Transverse colon (tissue), 4 donors: ENCODE results near the gene ENPP6. TPM values are rescaled to one million over a fixed set of nuclear protein-coding genes. Genes with fewer than 3 reads are reported as not detected.

Experiments
- DNase-seq: peaks from one replicate; pipeline ENCODE4 v3.0.0-alpha.2; 2019
- H3K27ac ChIP-seq, 4 donors: fragments of 200-600 bp; sonication (generic); 2 replicates each; pipeline ENCODE4 v1.5.1; 2016 to 2018; ENCODE audit warnings: inconsistent platforms in 4 of 4
- H3K27me3 ChIP-seq: fragments of 200-600 bp; sonication (generic); 2 replicates; pipeline ENCODE4 v1.5.1; 2017; ENCODE audit warnings: inconsistent platforms
- H3K36me3 ChIP-seq, 4 donors: fragments of 200-600 bp; sonication (generic); 2 replicates each; pipeline ENCODE4 v1.5.1; 2017 to 2019; ENCODE audit warnings: inconsistent platforms in 4 of 4
- H3K4me1 ChIP-seq, 4 donors: fragments of 200-600 bp; sonication (generic); 2 replicates each; pipeline ENCODE4 v1.5.1; 2017 to 2020; ENCODE audit warnings: inconsistent platforms in 4 of 4
- H3K4me3 ChIP-seq, 4 donors: fragments of 200-600 bp; sonication (generic); 1 replicate in 1 of 4; 2 replicates in 3 of 4; pipeline versions ENCODE4 v1.5.1 to v1.6.1; 2017 to 2019; ENCODE audit warnings: inconsistent platforms in 4 of 4
- H3K9me3 ChIP-seq, 2 donors: fragments of 200-600 bp; sonication (generic); 2 replicates each; pipeline ENCODE4 v1.5.1; 2017 to 2019; ENCODE audit warnings: inconsistent platforms in 2 of 2
- EP300 ChIP-seq: sonication (generic); formaldehyde crosslinking; IDR thresholded peaks from one replicate; pipeline ENCODE4 v1.6.1; 2017; ENCODE audit warnings: antibody characterized with exemption, low read depth
- POLR2A ChIP-seq: fragments of 450-650 bp; IDR thresholded peaks from one replicate; pipeline ENCODE4 v1.6.1; 2016; ENCODE audit warnings: antibody characterized with exemption, mild to moderate bottlenecking, moderate library complexity
- POLR2AphosphoS5 ChIP-seq, 3 donors: sonication (generic); formaldehyde crosslinking; IDR thresholded peaks; one replicate each; pipeline ENCODE4 v1.6.1; 2016; ENCODE audit warnings: antibody characterized with exemption in 3 of 3
- WGBS, 2 donors: methylation state at CpG; one replicate each; pipeline ENCODE4 v1.1.5; 2018; ENCODE audit warnings: low coverage in 1 of 2; 5-methylcytosine and 5-hydroxymethylcytosine counted together
- in situ Hi-C, 4 donors: fragments of 200-750 bp; cut with MboI; loops; one replicate each; pipeline versions ENCODE4 v1.15.0 to v1.15.1; 2017; ENCODE audit warnings: low sequenced_read_pairs in 3 of 4, low pct_ligation_motif_present in 1 of 4, low pct_unique_long_range_greater_than_20kb in 1 of 4
- intact Hi-C: fragments of 100-400 bp; cut with DNase I; formaldehyde crosslinking; loops from one replicate; pipeline ENCODE4 v1.15.1; 2023; ENCODE audit warnings: low total_unique reads
- total RNA-seq, 4 donors: library from RNA; depleted of rRNA; stranded (reverse); fragments of >200 nt; gene quantifications; one replicate each; pipeline ENCODE4 v1.1.0, GENCODE V29; 2016
- TF ChIP-seq, protein P1 (sequence below), 5 experiments: fragments of 200-600 bp in 3 of 5; fragments of 450-650 bp in 2 of 5; sonication (generic) in 3 of 5; IDR thresholded peaks; 1 replicate in 2 of 5; 2 replicates in 3 of 5; pipeline ENCODE4 v1.5.1; 2016 to 2017; ENCODE audit warnings: antibody characterized with exemption in 5 of 5, inconsistent platforms in 3 of 5, mild to moderate bottlenecking in 2 of 5, moderate library complexity in 1 of 5

ENPP6 gene
- total RNA-seq, 4 donors from 2014 or later: 0.14 to 0.64 TPM; not detected in 2

DNA sequence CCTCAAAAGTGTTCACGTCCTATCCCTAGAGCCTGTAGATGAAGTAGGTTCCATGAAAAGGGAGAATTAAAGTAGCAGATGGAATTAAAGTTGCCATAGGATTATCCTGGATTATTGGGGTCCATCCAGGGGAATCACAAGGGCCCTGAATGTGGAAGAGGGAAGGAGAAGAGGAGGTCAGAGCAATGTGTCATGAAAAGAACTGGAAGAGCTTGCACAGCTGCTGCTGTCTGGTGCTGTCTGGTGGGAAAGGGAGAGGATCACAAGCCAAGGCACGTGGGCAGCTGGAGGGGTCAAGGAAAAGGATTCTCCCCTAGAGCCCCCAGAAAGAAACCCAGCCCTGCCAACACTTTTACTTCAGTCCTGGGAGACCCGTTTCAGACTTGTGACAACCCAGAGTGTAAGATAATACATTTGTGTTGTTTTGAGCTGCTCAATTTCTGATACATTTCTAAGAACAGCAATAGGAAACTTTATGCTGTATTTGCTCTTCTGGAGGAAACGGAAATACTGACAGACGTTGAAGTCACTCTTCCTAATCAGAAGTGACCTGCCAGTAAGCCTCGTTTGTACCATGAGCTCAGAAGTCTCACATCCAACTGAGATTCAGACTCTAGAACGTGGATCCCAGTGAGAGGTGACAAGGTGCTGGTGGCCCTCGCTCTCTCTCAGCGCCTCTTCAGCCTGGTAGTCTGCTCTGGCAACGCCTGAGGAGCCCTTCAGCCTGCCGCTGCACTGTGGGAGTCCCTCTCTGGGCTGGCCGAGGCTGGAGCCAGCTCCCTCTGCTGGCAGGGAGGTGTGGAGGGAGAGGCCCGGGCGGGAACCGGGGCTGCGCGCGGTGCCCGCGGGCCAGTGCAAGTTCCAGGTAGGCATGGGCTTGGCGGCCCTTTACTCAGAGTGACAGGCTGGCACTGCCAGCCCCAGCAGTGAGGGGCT is 34.7 kb upstream of the ENPP6 start:
- intact Hi-C loops (loop anchor here (10.0 kb wide), 1 partner anchor 842 kb away; no protein-coding TSS in a partner anchor), in situ Hi-C loops (loop anchor here in 2 of 4 donors (25.0 kb wide), 2 partner anchors 285 to 385 kb away; partner anchors contain the start of genes CASP3 (in 1 of the 2) and PRIMPOL (in 1 of the 2))
- Histone ChIP-seq H3K27ac (no peak overlapping the region), H3K27me3 (no peaks in the 10 kb centered on the region), H3K4me1 (no peaks in the 10 kb centered on the region), H3K36me3 (no peaks in the 10 kb centered on the region), H3K4me3 (no peak overlapping the region), H3K9me3 (no peaks in the 10 kb centered on the region)
- 67 to 85% methylated on average over 3 to 21 of the region's 21 CpGs for WGBS, 2 donors
- TF ChIP-seq POLR2A (no peak), POLR2AphosphoS5 (IDR thresholded peaks at IDR 0.05) (no peak), EP300 (no peak)
- TF ChIP-seq, protein P1, sequence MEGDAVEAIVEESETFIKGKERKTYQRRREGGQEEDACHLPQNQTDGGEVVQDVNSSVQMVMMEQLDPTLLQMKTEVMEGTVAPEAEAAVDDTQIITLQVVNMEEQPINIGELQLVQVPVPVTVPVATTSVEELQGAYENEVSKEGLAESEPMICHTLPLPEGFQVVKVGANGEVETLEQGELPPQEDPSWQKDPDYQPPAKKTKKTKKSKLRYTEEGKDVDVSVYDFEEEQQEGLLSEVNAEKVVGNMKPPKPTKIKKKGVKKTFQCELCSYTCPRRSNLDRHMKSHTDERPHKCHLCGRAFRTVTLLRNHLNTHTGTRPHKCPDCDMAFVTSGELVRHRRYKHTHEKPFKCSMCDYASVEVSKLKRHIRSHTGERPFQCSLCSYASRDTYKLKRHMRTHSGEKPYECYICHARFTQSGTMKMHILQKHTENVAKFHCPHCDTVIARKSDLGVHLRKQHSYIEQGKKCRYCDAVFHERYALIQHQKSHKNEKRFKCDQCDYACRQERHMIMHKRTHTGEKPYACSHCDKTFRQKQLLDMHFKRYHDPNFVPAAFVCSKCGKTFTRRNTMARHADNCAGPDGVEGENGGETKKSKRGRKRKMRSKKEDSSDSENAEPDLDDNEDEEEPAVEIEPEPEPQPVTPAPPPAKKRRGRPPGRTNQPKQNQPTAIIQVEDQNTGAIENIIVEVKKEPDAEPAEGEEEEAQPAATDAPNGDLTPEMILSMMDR (IDR thresholded peaks at IDR 0.05): no peak
- DNase-seq: no peak

DNA sequence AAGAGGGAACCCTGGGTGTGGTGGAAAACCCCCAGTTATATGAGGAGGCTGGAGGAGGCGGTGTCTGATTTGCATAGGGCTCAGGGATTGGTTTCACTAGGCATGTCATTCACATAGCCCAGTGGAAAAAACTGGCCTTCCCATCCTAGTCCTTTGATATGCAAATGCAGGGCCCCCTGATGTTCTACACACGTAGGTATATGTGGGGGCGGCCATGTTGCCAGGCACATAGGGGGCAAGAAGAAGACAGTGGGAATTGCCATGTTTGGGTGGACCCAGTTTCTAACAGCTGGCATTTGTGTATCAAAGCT is 34.0 kb upstream of the ENPP6 start:
- Histone ChIP-seq H3K27me3 (no peaks in the 10 kb centered on the region), H3K36me3 (no peaks in the 10 kb centered on the region), H3K27ac (no peak overlapping the region), H3K4me1 (no peaks in the 10 kb centered on the region), H3K4me3 (no peak overlapping the region), H3K9me3 (no peaks in the 10 kb centered on the region)
- TF ChIP-seq POLR2A (no peak), POLR2AphosphoS5 (IDR thresholded peaks at IDR 0.05) (no peak), EP300 (no peak)
- TF ChIP-seq, protein P1 (IDR thresholded peaks at IDR 0.05): no peak
- in situ Hi-C loops: loop anchor here in 2 of 4 donors (25.0 kb wide), 2 partner anchors 286 to 386 kb away; partner anchors contain the start of genes CASP3 (in 1 of the 2) and PRIMPOL (in 1 of the 2)
- 83% methylated on average over 3 of the region's 3 CpGs; no CpG with 5 or more reads in 1 of the 2 donors for WGBS, 2 donors
- DNase-seq: no peak
- intact Hi-C loops: loop anchor here (10.0 kb wide), 1 partner anchor 843 kb away; no protein-coding TSS in a partner anchor

DNA sequence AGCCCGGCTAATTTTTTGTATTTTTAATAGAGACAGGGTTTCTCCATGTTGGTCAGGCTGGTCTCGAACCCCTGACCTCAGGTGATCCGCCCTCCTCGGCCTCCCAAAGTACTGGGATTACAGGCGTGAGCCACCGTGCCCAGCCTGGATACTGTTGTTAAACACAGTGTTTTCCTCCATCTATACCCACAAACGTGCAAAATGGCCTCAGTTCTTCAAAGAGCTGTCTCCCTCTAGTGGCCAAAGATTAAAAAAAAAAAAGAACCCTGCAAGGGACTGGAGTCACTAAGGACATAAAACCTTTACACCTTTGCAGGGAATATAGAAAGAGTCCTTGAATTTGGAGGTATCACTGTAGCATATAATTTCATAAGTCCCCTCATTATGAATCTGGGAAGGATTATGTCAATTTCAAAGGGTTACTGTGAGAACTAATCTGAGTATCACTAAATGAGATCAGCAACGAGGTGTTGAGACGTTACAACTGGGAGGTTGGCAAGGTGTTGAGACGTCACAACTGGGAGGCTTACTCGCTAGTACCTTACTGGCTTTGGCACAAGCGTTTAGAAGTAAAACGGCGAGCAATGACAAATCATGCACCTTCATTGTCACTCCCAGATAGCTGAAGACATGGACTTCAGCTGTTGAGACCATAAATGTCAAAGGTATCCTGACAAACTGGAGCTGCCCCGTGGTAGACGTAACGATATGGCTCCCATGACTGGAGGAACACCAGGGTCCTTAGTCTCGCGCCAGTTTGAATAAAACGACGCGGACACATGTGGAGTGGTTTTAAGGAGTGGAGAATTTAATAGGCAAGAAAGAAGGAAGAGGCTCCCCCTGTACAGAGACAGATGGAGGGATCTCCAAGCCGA is 33.4 kb upstream of the ENPP6 start:
- WGBS, 2 donors: 71 to 72% methylated on average over 10 to 23 of the region's 23 CpGs
- H3K27me3 ChIP-seq: no peaks in the 10 kb centered on the region
- no peaks in the 10 kb centered on the region for H3K4me1 ChIP-seq
- no peak overlapping the region for H3K27ac ChIP-seq
- no peaks in the 10 kb centered on the region for H3K9me3 ChIP-seq
- no peaks in the 10 kb centered on the region for H3K36me3 ChIP-seq
- no peak for DNase-seq
- TF ChIP-seq POLR2A: no peak
- TF ChIP-seq, protein P1 (IDR thresholded peaks at IDR 0.05): peak; percentile 38 to 64 (median 53)
- no peak for TF ChIP-seq POLR2AphosphoS5 (IDR thresholded peaks at IDR 0.05)
- H3K4me3 ChIP-seq: no peak overlapping the region
- intact Hi-C loops (loop anchor here (10.0 kb wide), 1 partner anchor 844 kb away; no protein-coding TSS in a partner anchor), in situ Hi-C loops (loop anchor here in 2 of 4 donors (25.0 kb wide), 2 partner anchors 286 to 386 kb away; partner anchors contain the start of genes CASP3 (in 1 of the 2) and PRIMPOL (in 1 of the 2))

- intact Hi-C loops: no loop called here
These were observed 30.5 kb upstream of the ENPP6 start for GRCh38 chr4:184248216-184248615.

More at GRCh38 chr4:184248216-184248615, 30.5 kb upstream of the ENPP6 start:
- Histone ChIP-seq H3K4me3 (no peak overlapping the region), H3K36me3 (no peaks in the 10 kb centered on the region), H3K9me3 (no peaks in the 10 kb centered on the region), H3K4me1 (no peaks in the 10 kb centered on the region), H3K27me3 (no peaks in the 10 kb centered on the region), H3K27ac (no peak overlapping the region)
- in situ Hi-C loops: no loop called here
- no peak for DNase-seq
- 88 to 96% methylated on average over 2 of the region's 2 CpGs for WGBS, 2 donors
- TF ChIP-seq EP300: no peak
- TF ChIP-seq POLR2A: no peak
- no peak for TF ChIP-seq POLR2AphosphoS5 (IDR thresholded peaks at IDR 0.05)
- TF ChIP-seq, protein P1 (IDR thresholded peaks at IDR 0.05): no peak
